Dedifferentiated amniotic fluid mesenchymal stem cell (primary cell): ENCODE results near the gene SUSD3.

Experiments
- DNase-seq: peaks from one replicate; pipeline ENCODE4 v3.0.0-alpha.2; 2016; ENCODE audit errors: extremely low spot score

Gene SUSD3

DNA sequence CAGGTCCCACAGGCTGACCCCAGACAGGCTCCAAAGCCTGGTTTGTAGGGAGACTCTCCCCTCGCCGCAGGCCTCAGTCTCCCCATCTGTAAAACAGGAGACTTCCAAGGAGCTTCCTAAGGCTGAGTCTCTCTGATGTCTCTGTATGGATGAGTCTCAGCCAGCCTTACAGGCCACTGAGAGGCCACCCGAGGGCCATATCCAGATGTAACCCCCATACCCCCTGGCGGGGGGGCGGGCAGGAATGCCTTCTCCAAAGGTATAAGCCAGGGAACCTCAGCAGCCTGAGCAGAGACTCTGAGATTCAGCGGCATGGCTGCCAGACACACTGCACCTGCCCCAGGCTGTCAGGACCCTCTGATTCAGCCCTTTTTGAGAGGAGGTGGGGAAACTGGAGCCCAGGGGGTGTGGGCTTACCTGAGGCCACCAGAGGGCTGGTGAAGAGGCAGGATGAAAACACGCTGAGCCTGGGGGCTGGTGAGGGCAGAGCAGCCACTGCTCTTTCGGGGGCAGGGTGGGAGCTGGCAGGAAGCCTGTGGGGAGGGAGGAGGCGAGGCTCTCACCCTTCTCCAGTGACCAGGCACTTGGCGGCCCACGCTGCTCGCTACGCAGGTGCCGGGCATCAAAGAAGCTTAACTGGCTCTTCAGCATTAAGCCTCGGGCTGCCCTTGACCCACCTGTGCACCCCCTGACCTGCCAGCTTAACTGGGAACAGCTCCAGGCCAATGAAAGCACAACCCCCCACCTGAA, 5.5 kb upstream of the SUSD3 start:
- DNase-seq = no peak

DNA sequence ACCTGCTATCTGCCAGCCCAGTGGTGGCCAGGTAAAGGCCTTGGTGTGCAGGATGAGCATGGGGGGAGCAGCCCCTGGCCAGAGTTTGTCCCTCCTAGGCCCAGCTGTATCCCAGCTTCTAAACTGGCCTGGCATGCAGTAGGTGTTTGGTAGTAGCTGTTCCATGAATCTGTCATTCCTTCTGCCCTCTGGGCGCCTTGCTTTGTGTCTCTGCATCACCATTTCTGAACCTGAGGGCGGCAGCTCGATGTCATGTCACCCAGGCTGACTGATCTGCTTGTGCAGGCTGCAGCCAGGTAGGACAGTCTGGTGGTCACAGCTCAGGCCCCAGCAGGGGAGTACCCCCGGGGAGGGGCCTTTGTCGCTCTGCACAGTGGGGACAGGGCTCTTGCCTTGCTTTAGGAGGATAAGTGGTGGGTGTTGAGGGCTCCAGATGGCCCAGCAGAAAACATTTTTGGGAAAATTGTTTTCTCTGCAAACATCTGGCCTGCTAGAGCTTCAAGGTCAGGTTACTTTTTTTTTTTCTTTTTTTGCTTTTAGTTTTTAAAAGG, 4.6 kb upstream of the SUSD3 start:
- no peak for DNase-seq

DNA sequence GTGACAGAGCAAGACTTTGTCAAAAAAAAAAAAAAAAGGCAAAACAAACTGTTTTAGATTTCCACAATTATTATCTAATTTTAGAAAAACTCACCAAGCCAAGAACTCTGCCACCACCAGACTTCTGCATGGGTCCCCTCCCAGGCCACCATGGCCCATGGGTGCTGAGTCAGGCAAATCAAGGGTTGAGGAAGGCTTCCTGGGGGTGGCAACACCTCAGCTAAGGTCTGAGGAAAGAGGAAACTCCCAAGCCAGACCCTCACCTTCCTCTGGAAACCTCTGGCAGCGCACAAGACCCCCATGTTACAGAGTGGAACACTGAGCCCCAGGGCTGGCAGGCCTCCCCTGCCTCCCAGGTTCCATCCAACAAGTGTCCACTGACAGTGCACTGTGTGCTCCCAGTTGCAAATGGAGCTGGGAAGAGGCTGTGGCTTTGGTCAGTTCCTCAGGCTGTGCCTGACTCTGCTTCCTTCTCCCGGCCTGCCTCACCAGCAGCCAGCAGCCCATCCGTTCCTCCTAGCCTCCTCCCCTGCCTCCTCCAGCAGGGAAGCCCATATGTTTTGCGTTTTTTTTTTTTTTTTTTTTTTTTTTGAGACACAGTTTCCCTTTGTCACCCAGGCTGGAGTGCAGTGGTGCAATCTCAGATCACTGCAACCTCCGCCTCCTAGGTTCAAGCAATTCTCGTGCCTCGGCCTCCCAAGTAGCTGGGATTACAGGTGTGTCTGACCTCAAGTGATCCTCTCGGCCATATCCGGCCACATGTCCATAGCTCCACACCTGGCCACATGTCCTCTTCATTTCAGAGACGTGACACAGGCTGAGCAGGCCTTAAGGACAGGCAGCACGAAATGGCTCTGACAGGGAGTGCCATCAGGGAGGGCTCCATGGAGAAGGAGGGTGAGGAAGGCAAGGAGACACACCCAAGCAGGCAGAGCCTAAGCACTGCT, 3.5 kb upstream of the SUSD3 start:
- DNase-seq = no peak

GRCh38 chr9:93057042-93057702, 1.3 kb upstream of the SUSD3 start:
- no peak for DNase-seq

DNA sequence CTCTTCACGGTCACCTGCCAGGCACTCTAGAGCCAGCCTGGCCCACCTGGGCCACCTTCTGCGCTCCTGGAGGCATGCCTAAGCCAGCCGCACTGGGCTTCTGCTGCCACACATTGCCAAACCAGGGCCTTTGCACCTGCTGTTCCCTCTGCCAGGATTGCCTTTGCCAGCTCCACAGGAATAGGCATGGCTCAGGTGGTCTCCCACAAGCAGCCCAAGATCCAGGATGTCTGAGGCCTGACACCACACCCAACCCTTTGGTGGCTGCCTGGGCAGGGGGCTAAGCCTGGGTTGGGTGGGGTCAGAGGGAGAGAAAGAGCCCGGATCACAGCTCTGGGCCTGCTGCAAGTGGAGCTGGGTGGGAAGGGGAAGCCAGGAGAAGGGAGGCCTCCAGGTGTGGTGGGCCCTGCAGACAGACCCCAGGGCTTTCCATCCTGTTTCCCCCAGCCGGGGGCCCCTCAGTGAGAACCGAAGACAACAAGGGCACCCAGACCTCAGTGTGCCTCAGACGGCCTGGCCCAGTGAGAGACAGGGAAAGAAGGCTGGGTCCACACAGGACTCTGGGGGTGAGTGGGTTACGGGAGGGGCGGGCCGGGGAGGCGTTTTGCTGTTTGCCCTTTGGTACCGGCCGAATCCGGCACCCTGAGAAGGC, 672 bp upstream of the SUSD3 start:
- DNase-seq = no peak

- no peak for DNase-seq
Observed at GRCh38 chr9:93059011-93059714, 662 bp downstream of the SUSD3 start.

GRCh38 chr9:93059715-93060578, 1.4 kb downstream of the SUSD3 start:
- DNase-seq = no peak

- DNase-seq = no peak
Observed at GRCh38 chr9:93060746-93061259, 2.3 kb downstream of the SUSD3 start.

DNA sequence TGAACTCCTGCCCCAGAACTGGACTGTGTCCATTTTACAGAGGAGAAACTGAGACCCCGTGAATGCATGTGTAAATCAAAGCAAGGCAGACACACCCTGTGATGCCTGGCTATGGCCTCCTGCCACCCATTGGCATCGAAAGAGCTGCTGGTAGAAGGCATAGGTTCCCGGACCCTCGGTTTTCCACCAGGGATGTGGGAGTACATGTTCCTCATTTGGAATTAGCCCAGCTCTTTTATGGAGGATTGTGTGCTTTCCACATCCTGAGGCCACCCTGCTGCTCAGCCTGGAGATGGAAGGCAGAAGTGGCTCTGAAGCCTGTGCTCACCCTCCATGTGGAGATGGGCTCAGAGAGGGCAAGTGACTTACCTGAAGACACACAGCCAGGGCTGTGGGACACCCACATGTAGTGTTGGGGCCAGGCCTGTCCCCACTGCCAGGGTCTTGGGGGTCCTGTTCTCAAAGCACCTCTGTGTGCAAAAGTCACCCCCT, 2.8 kb downstream of the SUSD3 start:
- DNase-seq = no peak

DNA sequence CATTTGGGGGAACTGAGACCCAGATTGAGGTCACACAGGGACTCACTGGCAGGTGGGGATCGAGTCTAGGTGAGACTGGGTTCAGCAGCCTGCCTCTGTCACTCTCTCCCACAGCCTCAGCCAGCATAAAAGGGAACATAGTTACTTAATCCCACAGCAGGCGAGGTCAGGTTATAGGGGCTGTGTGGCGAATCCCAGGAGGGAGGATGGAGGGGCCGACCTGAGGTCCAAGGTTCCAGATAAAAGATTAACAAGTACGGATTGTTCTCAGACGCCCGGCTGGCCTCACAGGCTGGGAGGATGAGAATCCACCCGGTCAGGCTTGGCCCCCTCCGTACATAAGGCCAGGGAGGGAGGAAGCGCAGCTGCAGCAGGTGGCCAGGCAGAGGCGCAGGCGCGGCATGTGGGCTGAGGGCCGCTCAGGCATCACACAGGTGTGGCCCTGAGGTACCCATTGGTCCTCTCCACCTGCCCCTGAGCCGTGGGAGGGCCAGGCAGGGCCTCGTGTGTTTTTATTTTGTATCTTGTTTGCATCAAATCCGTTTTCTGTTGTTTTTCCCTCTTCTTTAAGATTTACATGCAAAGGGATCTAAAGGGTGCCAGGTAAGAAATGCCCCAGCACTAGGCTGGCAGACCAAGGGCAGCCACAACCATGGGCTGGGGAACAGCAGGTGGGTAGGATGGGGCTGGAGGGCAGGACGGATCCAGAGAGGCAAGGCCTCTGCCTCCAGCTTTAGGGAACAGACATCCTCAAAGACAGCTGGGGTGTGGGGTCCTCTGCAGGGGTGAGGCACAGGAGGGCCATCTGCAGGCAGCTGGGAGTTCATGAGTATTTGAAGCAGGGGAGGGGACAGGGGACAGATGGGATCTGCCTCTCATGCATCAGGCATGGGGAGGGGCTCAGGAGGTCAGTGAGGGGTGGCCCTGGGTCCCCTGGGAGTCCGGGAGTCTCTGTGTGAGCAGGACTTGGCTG, 3.6 kb downstream of the SUSD3 start:
- no peak for DNase-seq

GRCh38 chr9:93064392-93065134, 6.1 kb downstream of the SUSD3 start:
- no peak for DNase-seq

- DNase-seq = no peak
Observed at GRCh38 chr9:93065135-93065720, 6.7 kb downstream of the SUSD3 start.

GRCh38 chr9:93066978-93067603, 8.6 kb downstream of the SUSD3 start:
- DNase-seq = no peak

- no peak for DNase-seq
Observed at GRCh38 chr9:93068956-93069355, 10.5 kb downstream of the SUSD3 start.

DNA sequence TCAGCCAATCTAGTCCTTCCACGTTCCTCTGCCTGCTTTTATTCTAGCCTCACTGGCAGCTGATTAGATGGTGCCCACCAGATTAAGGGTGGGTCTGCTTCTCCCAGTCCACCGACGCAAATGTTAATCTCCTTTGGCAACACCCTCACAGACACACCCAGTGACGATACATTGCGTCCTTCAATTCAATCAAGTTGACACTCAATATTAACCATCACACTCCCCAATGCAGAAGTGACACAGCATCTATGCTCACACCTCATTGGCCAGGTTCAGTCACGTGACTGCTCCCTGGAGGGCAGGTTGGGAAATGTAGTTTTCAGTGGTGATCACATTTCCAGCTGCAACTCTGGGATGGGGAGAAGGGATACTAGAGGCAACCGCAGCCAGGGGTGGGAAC, 13.0 kb downstream of the SUSD3 start:
- DNase-seq = no peak

DNA sequence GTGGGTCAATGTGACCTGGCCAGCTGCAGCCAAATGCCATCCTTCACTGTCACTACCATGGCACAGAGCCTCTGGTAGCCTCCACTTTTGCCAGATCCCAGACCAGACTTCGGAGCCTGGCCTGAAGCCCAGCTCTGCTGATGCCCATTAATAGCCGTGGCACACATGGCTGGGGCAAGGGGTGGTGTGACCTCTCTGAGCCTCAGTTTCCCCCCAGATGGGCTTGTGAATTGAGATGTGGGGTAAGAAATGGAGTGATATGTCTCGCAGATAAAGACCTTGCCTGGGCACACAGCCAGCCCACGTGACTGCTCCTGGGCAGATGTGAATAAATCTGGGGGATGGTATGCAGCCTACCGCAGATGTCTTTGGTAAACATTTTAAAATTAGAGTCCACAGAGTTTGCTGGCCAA, 13.9 kb downstream of the SUSD3 start:
- DNase-seq = no peak
